ENCODE measurements around the gene TDRD12. TPM values are rescaled to one million over a fixed set of nuclear protein-coding genes. Genes with fewer than 3 reads are reported as not detected.

Gene TDRD12
- polyA plus RNA-seq, 3 donors, result 0.05 TPM; not detected in 2

DNA sequence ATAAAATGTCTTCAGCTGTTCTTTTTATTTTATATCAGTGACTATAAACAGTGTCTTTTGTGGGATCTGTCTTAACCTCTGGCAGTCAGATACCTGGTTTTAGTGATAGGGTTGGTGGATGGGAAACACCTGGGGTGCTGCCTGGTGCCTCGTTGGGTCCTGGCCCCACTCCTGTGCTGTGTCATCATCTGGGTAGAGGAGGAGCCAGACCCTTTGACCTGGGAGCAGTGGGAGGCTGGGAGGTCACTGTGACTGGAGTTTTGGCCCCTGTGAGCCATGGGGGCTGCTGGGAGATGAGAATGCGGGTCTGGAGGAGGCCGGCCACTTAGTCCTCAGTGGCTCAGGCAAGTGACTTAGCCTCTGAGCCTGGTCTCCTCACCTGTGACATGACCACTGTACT is 29.4 kb downstream of the TDRD12 start:
- Histone ChIP-seq H3K27ac (ENCODE audit: low read depth in 1 of 2, low read length in 2 of 2) (no peak overlapping the region), H3K4me2 (replicated peaks; ENCODE audit: extremely low read depth, low read length, poor library complexity, severe bottlenecking) (no peak overlapping the region), H3K9ac (ENCODE audit: insufficient read depth, low read length, poor library complexity, severe bottlenecking) (no peak overlapping the region), H3K27me3 (ENCODE audit: control insufficient read depth in 2 of 2, insufficient read depth in 2 of 2, low read length in 2 of 2) (peaks cover 2 to 12% of the 10 kb centered on the region in 2 donors), H2AFZ (ENCODE audit: insufficient read depth, low read depth, low read length, poor library complexity, severe bottlenecking) (no peak overlapping the region), H3K4me3 (replicated peaks in 1 of 3; ENCODE audit: low read depth in 2 of 3, low read length in 3 of 3) (no peak overlapping the region), H3K79me2 (ENCODE audit: insufficient read depth, low read length) (no peaks in the 10 kb centered on the region), H3K9me3 (replicated peaks in 1 of 2; ENCODE audit: control insufficient read depth in 1 of 2, insufficient read depth in 1 of 2, low read length in 2 of 2) (no peaks in the 10 kb centered on the region), H4K20me1 (ENCODE audit: insufficient read depth, low read length) (no peaks in the 10 kb centered on the region), H3K4me1 (ENCODE audit: control insufficient read depth in 1 of 2, insufficient read depth in 2 of 2, low read length in 2 of 2) (no peaks in the 10 kb centered on the region), H3K36me3 (replicated peaks in 1 of 2; ENCODE audit: control insufficient read depth in 1 of 2, insufficient read depth in 2 of 2, low read length in 2 of 2) (no peaks in the 10 kb centered on the region)
- Mint-ChIP-seq H3K27me3 (ENCODE audit: low read depth in 3 of 3) (peaks cover 3 to 19% (median 14%) of the 10 kb centered on the region in 3 donors), H3K9me3 (peaks cover 0 to 3% (median 0%) of the 10 kb centered on the region in 7 donors), H3K36me3 (no peaks in the 10 kb centered on the region), H3K4me3 (no peak overlapping the region), H3K27ac (peak overlapping the region in 1 of 7 donors; percentile 6), H3K4me1 (peaks cover 3% of the 10 kb centered on the region)
- 67% methylated on average over 3 of the region's 3 CpGs for WGBS (ENCODE audit: insufficient coverage)
- intact Hi-C loops (cut with micrococcal nuclease), result no loop called here
- DNase-seq, result no peak
- TF ChIP-seq CTCF (IDR thresholded peaks at IDR 0.05), result no peak

- no peak overlapping the region for H3K9ac ChIP-seq (ENCODE audit: insufficient read depth, low read length, poor library complexity, severe bottlenecking)
- H3K4me2 ChIP-seq (replicated peaks; ENCODE audit: extremely low read depth, low read length, poor library complexity, severe bottlenecking), result no peak overlapping the region
- H3K27ac ChIP-seq (ENCODE audit: low read depth in 1 of 2, low read length in 2 of 2), result no peak overlapping the region
- peaks cover 2 to 12% of the 10 kb centered on the region in 2 donors for H3K27me3 ChIP-seq (ENCODE audit: control insufficient read depth in 2 of 2, insufficient read depth in 2 of 2, low read length in 2 of 2)
- H3K27me3 Mint-ChIP-seq (ENCODE audit: low read depth in 3 of 3), result peaks cover 3 to 19% (median 14%) of the 10 kb centered on the region in 3 donors
- H3K4me1 Mint-ChIP-seq, result peaks cover 3% of the 10 kb centered on the region
- whole genome bisulfite sequencing (ENCODE audit: insufficient coverage), result 85% methylated on average over 4 of the region's 6 CpGs
- no peaks in the 10 kb centered on the region for H3K9me3 ChIP-seq (replicated peaks in 1 of 2; ENCODE audit: control insufficient read depth in 1 of 2, insufficient read depth in 1 of 2, low read length in 2 of 2)
- H4K20me1 ChIP-seq (ENCODE audit: insufficient read depth, low read length), result no peaks in the 10 kb centered on the region
- intact Hi-C loops (cut with micrococcal nuclease), result no loop called here
- H2AFZ ChIP-seq (ENCODE audit: insufficient read depth, low read depth, low read length, poor library complexity, severe bottlenecking), result no peak overlapping the region
- no peak overlapping the region for H3K4me3 Mint-ChIP-seq
- H3K4me3 ChIP-seq (replicated peaks in 1 of 3; ENCODE audit: low read depth in 2 of 3, low read length in 3 of 3), result no peak overlapping the region
- no peaks in the 10 kb centered on the region for H3K36me3 Mint-ChIP-seq
- H3K4me1 ChIP-seq (ENCODE audit: control insufficient read depth in 1 of 2, insufficient read depth in 2 of 2, low read length in 2 of 2), result no peaks in the 10 kb centered on the region
- no peak for DNase-seq
- H3K9me3 Mint-ChIP-seq, result peaks cover 0 to 3% (median 0%) of the 10 kb centered on the region in 7 donors
- H3K79me2 ChIP-seq (ENCODE audit: insufficient read depth, low read length), result no peaks in the 10 kb centered on the region
- TF ChIP-seq CTCF (IDR thresholded peaks at IDR 0.05), result no peak
- no peak overlapping the region for H3K27ac Mint-ChIP-seq
- no peaks in the 10 kb centered on the region for H3K36me3 ChIP-seq (replicated peaks in 1 of 2; ENCODE audit: control insufficient read depth in 1 of 2, insufficient read depth in 2 of 2, low read length in 2 of 2)
Observed at GRCh38 chr19:32749361-32749760, 29.8 kb downstream of the TDRD12 start.
